ENCODE data around the gene MARCHF6.
A peak's percentile ranks its signal among the peaks of the same experiment; 100 is the strongest.
"Not testable (repeated sequence)": the region's sequence is repeated elsewhere in the genome, so short reads cannot be mapped to it uniquely, and the experiment has no call there.

MARCHF6 gene

GRCh38 chr5:10348258-10348657, 5.2 kb upstream of the MARCHF6 start:
- DNase-seq = no peak

- no peak for DNase-seq
Observed at GRCh38 chr5:10351199-10351905, 2.1 kb upstream of the MARCHF6 start.

GRCh38 chr5:10351919-10352318, 1.6 kb upstream of the MARCHF6 start:
- no peak for DNase-seq

- DNase-seq = peak in 2 of 56 donors; percentile 74
Observed at GRCh38 chr5:10352430-10353240, 860 bp upstream of the MARCHF6 start.

GRCh38 chr5:10354048-10354872, 765 bp downstream of the MARCHF6 start:
- DNase-seq = peak in 15 of 56 donors; percentile 21 to 68 (median 40)

- no peak for DNase-seq
Observed at GRCh38 chr5:10355071-10355889, 1.8 kb downstream of the MARCHF6 start.

- no peak for DNase-seq
Observed at GRCh38 chr5:10358999-10359398, 5.5 kb downstream of the MARCHF6 start.

GRCh38 chr5:10360686-10361085, 7.2 kb downstream of the MARCHF6 start:
- DNase-seq = no peak

- DNase-seq = no peak
Observed at GRCh38 chr5:10363519-10364185, 10.2 kb downstream of the MARCHF6 start.

GRCh38 chr5:10364186-10364689, 10.7 kb downstream of the MARCHF6 start:
- DNase-seq = no peak

GRCh38 chr5:10365782-10366181, 12.3 kb downstream of the MARCHF6 start:
- no peak for DNase-seq

GRCh38 chr5:10366310-10367272, 13.1 kb downstream of the MARCHF6 start:
- no peak for DNase-seq

- no peak for DNase-seq
Observed at GRCh38 chr5:10367579-10367978, 14.1 kb downstream of the MARCHF6 start.

GRCh38 chr5:10370931-10371330, 17.4 kb downstream of the MARCHF6 start:
- no peak for DNase-seq

- not testable (repeated sequence) for DNase-seq
Observed at GRCh38 chr5:10371369-10371768, 17.9 kb downstream of the MARCHF6 start.

GRCh38 chr5:10372726-10373709, 19.5 kb downstream of the MARCHF6 start:
- no peak for DNase-seq

Measured in nucleus accumbens (tissue), 56 donors.